SKM-1 treated with dmso at 0.1 percent for 144 hours (cell line): ENCODE data around the gene ABCC3.

ENCODE experiments used
- DNase-seq: peaks from one replicate; lab custom pipeline; 2025; ENCODE audit not compliant: unreplicated experiment; lab: John Stamatoyannopoulos, UW

The ABCC3 gene

DNA sequence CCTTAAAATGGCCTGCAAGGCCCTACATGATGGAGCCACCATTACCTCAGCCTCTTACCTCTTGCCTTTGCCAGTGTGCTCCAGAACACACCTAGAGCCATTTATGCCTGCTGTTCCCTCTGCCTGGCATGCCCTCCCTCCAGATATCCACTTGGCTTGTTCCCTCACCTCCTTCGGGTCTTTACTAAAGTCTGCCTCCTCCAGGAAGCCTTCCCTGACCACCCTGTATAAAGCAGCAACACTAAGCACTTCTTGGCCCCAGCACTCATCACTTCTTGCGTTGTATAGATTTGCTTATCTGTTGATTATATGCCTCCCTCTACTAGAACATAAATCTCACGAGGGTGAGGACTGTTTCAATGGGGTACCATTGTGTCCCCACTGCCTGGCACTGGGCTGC lies 47.8 kb downstream of the ABCC3 start:
- DNase-seq = no peak

DNA sequence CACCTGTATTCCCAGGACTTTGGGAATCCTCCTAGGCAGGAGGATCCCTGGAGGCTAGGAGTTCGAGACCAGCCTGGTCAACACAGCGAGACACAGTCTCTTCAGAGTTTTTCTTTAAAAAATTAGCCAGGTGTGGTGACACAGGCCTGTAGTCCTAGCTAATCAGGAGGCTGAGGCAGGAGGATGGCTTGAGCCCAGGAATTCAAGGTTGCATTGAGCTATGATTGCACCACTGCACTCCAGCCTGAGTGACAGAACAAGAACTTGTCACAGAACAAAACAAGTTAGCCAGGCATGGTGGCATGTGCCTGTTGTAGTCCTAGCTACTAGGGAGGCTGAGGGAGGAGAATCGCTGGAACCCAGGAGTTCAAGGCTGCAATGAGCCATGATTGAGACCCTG lies 48.3 kb downstream of the ABCC3 start:
- DNase-seq = no peak

DNA sequence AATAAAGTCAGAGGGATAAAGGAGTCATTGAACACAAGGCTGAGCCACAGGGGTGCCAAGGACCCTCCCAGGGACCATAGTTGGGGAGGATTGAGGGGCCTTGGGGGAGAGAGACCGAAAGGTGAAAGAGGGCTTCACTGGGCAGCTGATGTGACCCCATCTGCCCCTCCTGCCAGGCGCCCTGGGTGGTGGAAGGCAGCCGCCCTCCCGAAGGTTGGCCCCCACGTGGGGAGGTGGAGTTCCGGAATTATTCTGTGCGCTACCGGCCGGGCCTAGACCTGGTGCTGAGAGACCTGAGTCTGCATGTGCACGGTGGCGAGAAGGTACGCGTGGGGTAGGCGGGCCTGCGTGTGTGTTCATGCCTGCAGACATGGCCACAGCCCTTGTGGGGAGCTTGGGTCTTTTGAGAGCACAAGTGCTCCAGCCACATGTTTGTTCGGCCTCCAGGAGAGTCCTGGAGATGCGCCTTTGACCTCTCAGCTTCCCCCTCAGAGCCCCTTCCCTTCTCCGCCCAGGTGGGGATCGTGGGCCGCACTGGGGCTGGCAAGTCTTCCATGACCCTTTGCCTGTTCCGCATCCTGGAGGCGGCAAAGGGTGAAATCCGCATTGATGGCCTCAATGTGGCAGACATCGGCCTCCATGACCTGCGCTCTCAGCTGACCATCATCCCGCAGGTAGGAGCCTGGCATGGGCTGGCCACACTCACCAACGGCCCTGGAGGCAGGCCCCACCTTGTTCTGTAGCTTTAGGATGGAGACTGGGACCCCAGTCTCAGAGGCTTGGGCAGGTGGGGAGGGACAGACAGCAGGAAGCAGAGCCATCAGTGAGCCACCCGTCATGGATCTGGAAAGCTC lies 49.0 kb downstream of the ABCC3 start:
- DNase-seq = no peak

DNA sequence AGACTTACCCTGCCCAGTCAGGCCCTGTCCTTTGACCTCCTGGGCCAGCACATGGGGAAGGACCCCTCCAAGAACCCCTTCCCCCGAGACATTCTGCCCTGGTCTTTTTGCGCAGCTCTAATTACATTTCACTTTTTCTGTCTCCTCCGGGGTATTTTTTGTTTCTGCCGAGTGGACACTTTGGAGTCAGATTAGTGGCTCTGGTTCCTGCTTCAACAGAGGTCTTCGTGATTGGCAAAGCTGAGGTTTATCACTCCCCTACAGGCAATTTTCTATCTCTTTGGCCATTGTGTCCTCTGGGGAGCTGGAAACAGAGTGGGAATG lies 49.6 kb downstream of the ABCC3 start:
- no peak for DNase-seq

DNA sequence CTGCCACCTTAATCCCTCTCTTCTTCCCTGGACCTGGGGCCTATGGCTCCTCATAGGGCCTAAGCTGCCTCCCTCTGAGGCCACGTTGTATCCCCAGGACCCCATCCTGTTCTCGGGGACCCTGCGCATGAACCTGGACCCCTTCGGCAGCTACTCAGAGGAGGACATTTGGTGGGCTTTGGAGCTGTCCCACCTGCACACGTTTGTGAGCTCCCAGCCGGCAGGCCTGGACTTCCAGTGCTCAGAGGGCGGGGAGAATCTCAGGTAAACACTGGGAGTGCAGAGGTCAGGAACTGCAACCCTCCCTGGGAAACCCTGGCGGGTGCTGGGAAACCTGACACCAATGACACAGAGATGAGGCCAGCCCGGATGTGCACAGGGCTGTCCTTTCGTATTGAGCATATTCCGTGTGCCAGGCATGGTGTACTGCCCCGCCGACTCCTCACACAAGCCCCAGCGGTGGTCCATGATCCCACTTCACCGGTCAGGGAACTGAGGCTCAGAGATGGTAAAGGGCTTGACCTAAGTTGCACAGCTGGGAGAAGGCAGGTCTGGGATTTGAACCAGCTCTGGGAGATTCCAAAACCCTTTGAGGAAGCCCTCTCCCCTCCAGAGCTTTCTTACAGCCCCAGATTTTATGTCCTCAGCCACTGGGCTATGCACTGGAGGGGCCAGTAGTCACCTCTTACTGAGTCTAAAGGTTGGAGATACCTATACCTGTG lies 50.1 kb downstream of the ABCC3 start:
- no peak for DNase-seq

DNA sequence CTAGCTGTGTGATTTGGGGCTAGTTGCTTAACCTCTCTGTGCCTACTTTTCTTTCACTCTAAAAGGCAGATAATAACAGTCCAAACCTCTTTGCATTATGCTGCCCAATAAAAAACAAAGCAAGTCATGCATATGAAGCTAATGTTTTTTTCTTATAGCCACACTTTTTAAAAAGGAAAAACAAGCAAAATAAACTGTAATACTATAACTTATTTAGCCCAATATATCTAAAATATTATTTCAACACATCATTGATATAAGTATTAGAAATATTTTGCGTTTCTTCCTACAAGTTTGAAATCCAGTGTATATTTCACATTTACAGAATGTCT lies 50.6 kb downstream of the ABCC3 start:
- DNase-seq = no peak

DNA sequence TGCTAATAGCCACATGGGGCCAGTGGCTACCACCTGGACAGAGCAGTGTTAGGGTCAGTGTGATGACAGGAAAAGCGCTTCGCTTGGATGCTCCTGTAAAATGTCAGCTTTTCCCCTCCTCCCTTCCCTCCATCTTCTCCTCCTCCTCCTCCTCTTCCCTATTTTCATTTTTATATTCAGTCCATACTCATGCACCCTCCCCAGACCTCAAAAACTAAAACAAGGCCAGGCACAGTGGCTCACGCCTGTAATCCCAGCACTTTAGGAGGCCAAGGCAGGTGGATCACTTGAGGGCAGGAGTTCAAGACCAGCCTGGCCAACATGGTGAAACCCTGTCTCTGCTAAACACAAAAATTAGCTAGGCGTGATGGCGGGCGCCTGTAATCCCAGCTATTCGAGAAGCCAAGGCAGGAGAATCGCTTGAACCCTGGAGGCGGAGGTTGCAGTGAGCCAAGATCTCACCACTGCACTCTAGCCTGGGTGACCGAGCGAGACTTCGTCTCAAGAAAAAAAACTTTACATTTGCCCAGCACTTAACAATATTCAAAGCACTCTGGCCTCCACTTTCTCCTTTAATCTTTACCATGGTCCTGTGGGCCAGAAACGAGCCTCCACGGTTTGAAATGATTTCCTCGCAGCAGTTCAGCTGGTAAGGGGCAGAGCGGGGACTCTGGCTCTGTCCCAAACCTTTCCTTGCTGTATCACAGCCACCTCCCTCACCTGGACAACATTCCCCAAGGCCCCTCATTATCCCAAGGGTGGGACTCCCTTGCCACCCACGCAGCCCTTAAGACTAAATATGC lies 51.2 kb downstream of the ABCC3 start:
- no peak for DNase-seq

DNA sequence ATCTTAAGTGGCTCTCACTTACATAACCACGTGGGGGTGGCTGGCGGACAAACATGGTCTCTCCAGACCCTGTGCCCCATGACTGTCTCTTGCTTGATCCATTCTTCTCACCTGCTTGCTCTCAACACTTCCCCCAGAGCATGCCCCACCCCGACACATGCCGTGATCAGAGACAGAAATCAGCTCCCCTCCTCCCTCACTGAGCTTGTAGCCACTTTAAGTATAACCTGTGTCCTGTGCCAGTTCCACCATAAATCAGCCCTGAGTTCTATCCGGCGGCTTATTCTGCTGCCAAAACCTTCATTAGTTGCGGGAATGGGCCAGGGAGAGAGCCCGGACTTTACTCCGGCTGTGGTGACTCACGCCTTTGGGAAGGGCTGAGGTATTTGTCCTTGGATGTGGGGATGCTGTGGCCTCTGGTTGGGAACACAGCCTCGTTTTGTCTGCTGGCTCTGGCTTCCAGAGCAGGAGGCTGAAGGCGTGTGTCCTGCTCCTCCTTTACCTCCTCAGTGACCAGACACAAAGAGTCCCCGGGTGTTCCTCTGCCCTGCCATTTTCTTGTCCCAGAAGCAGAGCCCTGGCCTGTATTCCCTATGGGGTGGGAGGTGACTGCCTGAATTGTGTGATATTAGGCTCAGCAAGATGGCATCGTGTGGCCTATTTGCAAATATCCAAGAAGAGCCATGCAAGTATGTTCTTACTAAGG lies 52.0 kb downstream of the ABCC3 start:
- DNase-seq = no peak

DNA sequence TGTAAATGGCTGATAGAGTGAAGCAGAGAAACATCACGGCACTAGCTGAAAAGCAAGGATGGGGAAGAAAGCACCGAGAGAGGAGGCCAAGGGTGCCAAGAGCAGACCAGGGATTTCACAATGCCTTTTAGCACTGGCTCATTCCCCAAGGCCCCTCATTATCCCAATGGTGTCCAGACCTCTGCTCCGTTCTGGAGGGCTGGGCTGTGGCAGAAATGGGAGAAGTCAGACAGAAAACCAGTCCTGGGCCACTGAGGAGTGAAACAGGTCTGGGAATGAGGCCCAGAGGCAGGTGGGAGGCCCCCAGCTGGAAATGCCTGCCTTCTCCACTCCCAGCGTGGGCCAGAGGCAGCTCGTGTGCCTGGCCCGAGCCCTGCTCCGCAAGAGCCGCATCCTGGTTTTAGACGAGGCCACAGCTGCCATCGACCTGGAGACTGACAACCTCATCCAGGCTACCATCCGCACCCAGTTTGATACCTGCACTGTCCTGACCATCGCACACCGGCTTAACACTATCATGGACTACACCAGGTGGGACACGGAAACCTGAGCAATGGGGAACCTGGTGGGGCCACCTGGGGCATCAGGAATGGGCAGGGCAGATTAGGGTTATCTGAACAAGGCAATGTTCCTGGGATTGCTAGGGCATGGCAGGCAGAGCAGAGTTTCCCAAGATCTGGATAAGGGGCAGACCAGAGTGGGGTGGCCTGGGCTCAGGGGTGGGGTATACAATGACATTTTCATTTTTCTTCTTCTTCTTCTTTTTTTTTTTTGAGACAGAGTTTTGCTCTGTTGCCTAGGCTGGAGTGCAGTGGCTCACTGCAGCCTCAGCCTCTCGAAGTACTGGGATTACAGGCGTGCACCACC lies 52.8 kb downstream of the ABCC3 start:
- DNase-seq = no peak

DNA sequence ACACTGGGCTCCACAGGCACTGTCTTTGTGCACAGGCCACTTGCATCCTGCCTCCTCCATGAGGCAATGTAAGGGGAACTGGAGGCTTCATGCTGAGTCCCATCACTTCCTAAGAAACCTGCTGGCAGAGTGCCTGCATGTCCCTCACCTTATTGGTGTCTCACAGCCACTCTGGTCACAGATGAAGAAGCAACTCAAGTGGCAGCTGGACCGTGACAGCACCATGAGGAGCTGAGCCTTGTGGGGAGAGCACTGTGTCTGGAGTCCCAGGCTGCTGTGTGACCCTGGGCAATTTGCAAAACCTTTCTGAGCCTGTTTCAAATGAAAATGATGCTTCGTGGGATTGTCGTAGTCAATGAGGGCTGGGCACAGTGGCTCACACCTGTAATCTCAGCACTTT lies 53.6 kb downstream of the ABCC3 start:
- no peak for DNase-seq

DNA sequence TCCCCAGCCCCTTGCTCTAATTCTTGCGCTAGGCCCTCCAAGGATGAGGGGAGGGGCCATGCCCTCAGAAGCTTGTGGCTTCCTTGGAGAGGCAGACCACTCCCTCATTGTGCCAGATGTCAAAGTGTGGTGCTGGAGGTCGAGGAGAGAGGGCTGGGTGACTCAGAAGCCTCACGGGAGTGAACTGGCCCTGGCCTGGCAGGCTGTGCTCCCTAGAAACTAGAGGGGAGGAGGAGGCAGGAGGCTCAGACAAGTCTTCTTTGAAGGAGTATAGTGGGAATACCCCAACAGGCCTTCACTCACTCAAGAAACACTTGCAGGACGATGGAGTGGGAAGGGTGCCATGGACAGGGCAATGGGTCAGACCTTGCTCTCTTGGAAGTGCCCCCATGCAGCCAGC lies 54.6 kb downstream of the ABCC3 start:
- no peak for DNase-seq

DNA sequence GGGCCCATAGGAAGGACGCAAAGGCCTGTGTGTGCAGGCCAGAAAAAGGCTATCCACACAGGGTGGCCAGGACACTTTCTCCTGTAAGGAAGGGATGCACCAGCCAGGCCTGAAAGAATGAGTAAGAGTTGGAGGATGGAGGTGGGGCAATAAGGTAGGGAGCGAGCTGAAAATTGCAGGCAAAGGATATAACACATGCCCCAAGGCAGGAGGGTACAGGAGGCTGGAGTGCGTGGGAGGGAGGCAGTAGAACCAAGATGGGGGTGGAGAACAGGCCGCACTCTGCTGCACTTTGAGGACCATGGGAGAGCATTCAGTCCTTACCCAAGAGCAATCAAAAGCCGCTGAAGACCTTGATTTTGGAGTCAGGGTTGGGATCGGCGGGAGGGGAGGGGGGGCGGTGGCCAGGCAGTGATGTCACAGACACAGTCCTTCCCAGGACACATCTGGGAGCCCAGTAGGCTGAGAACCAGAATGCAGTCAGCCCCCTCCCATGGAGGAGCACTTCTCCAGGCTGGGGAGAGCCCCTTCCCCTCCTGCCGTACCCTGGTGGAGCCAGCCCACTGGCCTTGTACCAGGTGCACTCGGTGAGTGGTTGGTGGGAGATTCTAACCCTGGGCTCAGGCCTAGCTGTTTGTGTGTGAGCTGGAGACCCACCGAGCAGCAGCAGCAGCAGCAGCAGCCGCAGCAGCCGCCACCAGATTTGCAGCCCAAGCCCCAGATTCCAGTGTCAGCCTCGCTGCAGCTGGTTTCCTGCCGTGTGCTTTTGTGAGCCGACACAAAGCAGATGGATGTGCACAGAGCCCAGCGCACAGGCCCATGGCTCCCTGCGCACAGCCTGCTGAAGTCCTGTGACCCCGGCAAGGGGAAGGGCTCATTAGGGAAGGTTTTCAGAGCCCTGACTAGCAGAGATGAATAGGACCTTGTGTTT lies 55.5 kb downstream of the ABCC3 start:
- DNase-seq = no peak

DNA sequence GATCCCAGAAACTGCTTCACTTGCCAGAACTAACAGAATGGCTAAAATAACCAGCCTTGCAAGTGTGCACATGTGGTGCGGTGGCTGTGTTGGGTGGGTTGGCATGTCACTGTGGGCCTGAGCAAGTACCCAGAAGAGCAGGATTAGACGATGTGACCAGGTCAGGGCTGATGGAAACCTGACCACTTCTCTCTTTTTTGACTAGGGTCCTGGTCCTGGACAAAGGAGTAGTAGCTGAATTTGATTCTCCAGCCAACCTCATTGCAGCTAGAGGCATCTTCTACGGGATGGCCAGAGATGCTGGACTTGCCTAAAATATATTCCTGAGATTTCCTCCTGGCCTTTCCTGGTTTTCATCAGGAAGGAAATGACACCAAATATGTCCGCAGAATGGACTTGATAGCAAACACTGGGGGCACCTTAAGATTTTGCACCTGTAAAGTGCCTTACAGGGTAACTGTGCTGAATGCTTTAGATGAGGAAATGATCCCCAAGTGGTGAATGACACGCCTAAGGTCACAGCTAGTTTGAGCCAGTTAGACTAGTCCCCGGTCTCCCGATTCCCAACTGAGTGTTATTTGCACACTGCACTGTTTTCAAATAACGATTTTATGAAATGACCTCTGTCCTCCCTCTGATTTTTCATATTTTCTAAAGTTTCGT lies 56.3 kb downstream of the ABCC3 start:
- DNase-seq = no peak

DNA sequence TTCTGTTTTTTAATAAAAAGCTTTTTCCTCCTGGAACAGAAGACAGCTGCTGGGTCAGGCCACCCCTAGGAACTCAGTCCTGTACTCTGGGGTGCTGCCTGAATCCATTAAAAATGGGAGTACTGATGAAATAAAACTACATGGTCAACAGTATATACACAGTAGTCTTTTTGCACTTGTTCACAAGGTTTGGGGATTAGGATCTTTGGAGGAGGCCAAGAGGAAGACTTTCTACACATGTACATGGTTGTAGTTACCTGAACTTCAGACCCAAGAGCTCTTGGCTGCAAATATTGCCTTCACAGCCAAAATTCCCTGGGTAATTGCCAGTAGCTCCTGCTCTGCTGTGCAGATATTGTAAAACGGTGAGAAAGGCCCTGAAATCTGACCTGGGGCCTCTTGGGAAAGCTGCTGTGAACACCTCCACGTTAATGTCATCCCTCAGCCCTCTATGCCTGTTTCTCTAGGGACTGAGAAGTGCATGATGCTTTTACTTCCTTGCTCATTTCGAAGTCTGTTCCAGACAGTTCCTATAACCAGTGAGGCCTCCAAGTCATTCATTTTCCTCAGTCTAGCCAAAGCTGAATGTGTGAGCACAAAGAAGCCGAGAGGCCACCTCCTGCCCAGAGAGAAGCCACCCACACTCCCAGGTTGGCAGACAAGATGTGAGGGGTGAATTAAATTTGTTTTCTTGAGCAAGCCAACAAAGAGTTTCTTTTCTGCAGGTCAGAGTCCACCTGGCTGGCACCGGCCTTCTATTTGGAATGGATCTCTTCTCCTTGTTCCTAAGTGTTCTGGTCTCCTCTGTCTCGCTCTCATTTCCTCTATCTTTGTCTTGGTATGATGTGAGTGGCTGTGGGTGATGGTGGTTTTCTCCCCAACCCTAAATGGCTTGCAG lies 57.1 kb downstream of the ABCC3 start:
- DNase-seq = no peak

DNA sequence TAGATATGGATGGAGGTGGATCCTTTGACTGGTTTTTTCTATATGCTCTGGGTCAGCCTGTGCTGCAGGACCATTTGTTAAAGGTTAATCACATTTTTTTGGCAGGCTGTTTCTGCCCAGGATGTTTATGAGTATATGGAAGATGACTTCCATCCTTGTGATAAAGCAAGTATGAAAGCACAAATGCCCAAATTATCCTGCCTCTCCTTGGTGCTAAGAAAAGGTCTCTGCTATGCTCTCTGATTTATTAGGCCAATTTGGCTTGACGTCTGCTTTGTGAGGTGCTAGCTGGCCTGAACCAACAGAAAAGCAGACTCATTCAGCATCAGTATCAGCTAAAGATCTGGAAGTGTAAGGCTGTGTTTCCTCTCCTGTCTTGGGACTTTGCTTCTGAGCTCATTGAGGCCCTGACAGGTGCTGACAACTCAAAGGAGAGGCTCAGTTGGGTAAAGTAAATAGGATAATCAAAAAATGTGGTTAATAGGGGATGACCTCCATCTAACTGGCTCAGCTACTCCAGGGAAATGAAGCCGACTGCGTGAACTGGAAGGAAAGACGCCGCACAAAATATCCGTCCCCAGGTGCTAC lies 57.9 kb downstream of the ABCC3 start:
- no peak for DNase-seq

DNA sequence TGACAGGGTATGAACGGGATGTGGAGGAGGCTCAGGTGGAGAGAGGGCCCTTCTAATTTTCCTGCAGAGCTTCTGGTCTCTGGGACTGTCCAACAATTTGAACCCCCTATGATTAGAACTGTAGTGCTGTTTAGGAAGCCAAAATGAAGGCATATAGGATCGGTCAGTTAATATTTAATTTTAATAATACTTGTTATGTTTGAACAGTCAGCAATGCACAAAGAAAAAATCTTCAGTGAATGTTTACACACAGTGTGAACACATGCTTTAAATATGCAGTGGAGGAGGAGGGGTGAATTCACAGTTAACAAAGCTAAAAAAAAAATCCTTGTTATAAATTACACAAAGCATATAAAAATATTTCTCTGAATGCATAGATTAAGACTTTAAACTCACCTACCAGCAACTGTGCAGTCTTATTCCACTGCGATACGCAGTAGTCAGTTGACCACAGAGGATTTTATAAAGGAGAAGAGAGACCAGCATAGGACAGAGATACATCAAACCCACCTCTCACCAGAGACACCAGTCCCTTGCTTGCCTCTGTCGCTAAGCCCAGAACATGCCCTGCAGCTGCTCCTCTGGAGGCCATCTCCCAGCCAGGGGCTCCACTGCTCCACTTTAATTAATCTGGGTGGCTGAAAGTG lies 58.5 kb downstream of the ABCC3 start:
- DNase-seq = no peak

DNA sequence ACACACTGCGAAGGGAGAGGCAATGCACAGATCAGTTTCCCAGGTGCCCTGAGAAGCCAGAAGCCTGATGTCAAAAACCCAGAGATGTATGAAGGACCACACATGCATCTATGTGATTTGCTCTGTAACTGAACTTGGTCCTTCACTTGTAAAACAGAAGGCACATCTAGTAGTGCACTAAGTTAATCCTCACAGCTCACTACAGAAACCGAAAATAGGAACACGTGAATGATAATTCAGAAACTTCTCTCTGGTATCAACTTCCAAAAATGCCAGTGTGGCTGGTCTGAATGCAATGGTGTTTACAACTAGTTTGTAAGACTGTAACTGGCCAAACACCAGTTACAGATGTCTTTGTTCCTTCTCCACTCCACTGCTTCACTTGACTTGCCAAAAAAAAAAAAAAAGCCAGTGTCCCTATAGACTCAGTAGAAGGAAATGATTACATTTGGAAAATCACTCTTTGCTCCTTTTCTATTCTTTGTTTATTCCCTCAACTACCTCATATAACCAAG lies 61.7 kb downstream of the ABCC3 start:
- no peak for DNase-seq
